Psoas muscle (tissue), 8 donors: Measurements from ENCODE around the gene INF2. TPM values are rescaled to one million over a fixed set of nuclear protein-coding genes. Genes with fewer than 3 reads are reported as not detected.

Experiments
- ATAC-seq, 4 donors: fragments of 200-7000 bp; cut with Tn5 transposase; one replicate each; pipeline ENCODE4 v1.9.1; 2020; ENCODE audit warnings: moderate library complexity in 3 of 4, mild to moderate bottlenecking in 2 of 4
- DNase-seq, 2 donors: peaks; one replicate each; pipeline ENCODE4 v3.0.0-alpha.2; 2020
- H3K27ac ChIP-seq: fragments of 200-600 bp; one replicate; pipeline ENCODE4 v1.8.0; 2022
- H3K27me3 ChIP-seq, 3 donors: fragments of 200-600 bp in 1 of 3; one replicate each; pipeline versions ENCODE4 v1.6.1 to v1.8.0; 2013 to 2022; ENCODE audit warnings: low read length in 2 of 3, mild to moderate bottlenecking in 2 of 3, moderate library complexity in 1 of 3; ENCODE audit not compliant: insufficient read depth in 3 of 3
- H3K36me3 ChIP-seq, 2 donors: fragments of 200-600 bp in 1 of 2; one replicate each; pipeline versions ENCODE4 v1.6.1 to v1.8.0; 2013 to 2022; ENCODE audit warnings: low read depth in 1 of 2, mild to moderate bottlenecking in 1 of 2, moderate library complexity in 1 of 2; ENCODE audit not compliant: insufficient read depth in 1 of 2
- H3K4me1 ChIP-seq: fragments of 200-600 bp; one replicate; pipeline ENCODE4 v1.8.0; 2022
- H3K4me3 ChIP-seq: fragments of 200-600 bp; one replicate; pipeline ENCODE4 v1.8.0; 2022; ENCODE audit warnings: mild to moderate bottlenecking
- H3K9me3 ChIP-seq: fragments of 200-600 bp; one replicate; pipeline ENCODE4 v1.8.0; 2022
- WGBS, 3 donors: extraction: QIAGEN DNeasy Blood & Tissue Kit; methylation state at CpG; one replicate each; pipeline versions ENCODE4 v1.1.6 to v1.1.7; 2013; 5-methylcytosine and 5-hydroxymethylcytosine counted together
- intact Hi-C, 2 donors: fragments of 100-400 bp; cut with DNase I; formaldehyde crosslinking; loops; one replicate each; pipeline versions ENCODE4 v1.11.0 to v1.14.2; 2022
- long read RNA-seq, 2 donors: library from polyadenylated mRNA; unstranded; transcript quantifications; one replicate each; pipeline ENCODE4 v2.0.0, GENCODE V29; 2021
- polyA plus RNA-seq, 3 donors: library from polyadenylated mRNA; stranded (reverse); fragments of 200-250 nt; gene quantifications; one replicate each; pipeline ENCODE4 v1.2.3, GENCODE V29; 2013
- total RNA-seq, 4 donors: library from RNA; stranded (reverse); fragmentation: NEBNext Ultra II Directional in 2 of 4; extraction: Animal tissue kit (Norgen Biotek cat#: 25700) in 2 of 4; gene quantifications; one replicate each; pipeline versions ENCODE4 v1.2.1 to v1.2.4, GENCODE V29; 2021 to 2023
- TF ChIP-seq, protein P1 (sequence below): fragments of 200-600 bp; IDR thresholded peaks from one replicate; pipeline ENCODE4 v1.8.0; 2022; ENCODE audit warnings: antibody characterized with exemption
- donor health status: healthy with polysubstance abuse.
- donor health status: DM: no; HTN: no; CAD: no; lungs with moderate emphysema.
- donor health status: Bipolar disorder and iron deficiency.
- donor health status: healthy.
- donor health status: DM: yes; HTN: yes; CAD: no.
- donor health status: DM: no; HTN: no; CAD: no.
- donor health status: DM: no; HTN: no; CAD: no.
- donor health status: DM: yes; HTN: yes; CAD: no.

The INF2 gene
- total RNA-seq (10 to 100 TPM; 16.4 to 26.3 (median 23.4) TPM), polyA plus RNA-seq (10 to 100 TPM; 12.0 to 29.1 (median 12.8) TPM)
- long read RNA-seq, donor 1, partial matches to known transcripts: 17 of 18 reads
- long read RNA-seq, donor 1, other reads (novel, unspliced or antisense): 1 of 18 reads
- long read RNA-seq, donor 2, partial matches to known transcripts: 8 of 13 reads
- long read RNA-seq, donor 2, other reads (novel, unspliced or antisense): 5 of 13 reads

DNA sequence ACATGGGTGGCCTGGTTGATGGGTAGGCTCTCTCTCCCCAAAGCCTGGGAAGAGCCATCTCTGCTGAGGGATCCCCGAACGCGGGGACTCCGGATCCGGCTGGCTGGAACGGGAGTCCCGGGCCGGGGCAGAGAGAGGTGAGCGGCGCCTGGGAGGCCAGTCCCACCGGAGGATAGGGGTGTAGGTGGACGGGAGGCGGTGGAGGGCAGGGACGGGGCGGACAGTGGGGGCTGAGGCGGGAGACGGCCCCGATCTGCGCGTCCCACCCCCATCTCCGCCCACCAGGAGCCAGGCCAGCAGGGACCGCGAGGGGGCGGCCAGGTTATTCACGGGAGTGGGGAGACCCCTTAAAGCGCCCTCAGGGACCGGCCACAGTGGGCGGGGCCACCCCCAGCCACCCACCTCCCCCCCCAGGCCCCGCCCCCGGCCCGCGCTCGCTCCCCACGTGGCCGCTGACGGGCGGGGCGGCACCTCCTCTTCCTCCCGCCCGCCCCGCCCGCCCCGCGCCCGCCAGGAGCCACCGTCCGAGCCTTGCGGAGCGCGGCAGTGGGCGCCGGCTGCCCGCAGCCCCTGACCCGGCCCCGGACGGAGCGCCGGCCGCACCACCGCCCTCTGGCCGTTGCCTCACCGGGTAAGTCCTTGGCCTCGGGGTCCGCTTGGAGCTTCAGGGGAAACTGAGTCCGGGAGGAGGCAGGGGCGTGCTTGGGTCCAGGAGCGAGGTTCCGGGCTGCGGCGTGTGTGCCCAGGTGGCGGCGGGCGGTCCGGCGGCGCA is at the start of gene INF2:
TSS of gene INF2 (plus strand) at position 510 of the 772 bp plus-strand sequence. CDS start 11,748 bp downstream, outside the sequence.
- TF ChIP-seq, protein P1, sequence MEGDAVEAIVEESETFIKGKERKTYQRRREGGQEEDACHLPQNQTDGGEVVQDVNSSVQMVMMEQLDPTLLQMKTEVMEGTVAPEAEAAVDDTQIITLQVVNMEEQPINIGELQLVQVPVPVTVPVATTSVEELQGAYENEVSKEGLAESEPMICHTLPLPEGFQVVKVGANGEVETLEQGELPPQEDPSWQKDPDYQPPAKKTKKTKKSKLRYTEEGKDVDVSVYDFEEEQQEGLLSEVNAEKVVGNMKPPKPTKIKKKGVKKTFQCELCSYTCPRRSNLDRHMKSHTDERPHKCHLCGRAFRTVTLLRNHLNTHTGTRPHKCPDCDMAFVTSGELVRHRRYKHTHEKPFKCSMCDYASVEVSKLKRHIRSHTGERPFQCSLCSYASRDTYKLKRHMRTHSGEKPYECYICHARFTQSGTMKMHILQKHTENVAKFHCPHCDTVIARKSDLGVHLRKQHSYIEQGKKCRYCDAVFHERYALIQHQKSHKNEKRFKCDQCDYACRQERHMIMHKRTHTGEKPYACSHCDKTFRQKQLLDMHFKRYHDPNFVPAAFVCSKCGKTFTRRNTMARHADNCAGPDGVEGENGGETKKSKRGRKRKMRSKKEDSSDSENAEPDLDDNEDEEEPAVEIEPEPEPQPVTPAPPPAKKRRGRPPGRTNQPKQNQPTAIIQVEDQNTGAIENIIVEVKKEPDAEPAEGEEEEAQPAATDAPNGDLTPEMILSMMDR: no peak
- no peaks in the 10 kb centered on the region for H3K36me3 ChIP-seq
- peak within 1 kb of the TSS; percentile 94 for H3K27ac ChIP-seq
- no peaks in the 10 kb centered on the region for H3K9me3 ChIP-seq
- intact Hi-C loops: loop anchor here in 1 of 2 donors (10.0 kb wide), 1 partner anchor 806 kb away; the partner anchor contains the start of gene TEDC1
- peak; percentile 63 to 76 (median 68) for ATAC-seq
- DNase-seq: peak; percentile 70 to 76
- no peaks in the 10 kb centered on the region for H3K27me3 ChIP-seq
- WGBS, 3 donors: 1 to 6% (median 1%) methylated on average over 19 to 75 of the region's 76 CpGs
- H3K4me1 ChIP-seq: peaks cover 40% of the 10 kb centered on the region
- H3K4me3 ChIP-seq: peak within 1 kb of the TSS; percentile 91

DNA sequence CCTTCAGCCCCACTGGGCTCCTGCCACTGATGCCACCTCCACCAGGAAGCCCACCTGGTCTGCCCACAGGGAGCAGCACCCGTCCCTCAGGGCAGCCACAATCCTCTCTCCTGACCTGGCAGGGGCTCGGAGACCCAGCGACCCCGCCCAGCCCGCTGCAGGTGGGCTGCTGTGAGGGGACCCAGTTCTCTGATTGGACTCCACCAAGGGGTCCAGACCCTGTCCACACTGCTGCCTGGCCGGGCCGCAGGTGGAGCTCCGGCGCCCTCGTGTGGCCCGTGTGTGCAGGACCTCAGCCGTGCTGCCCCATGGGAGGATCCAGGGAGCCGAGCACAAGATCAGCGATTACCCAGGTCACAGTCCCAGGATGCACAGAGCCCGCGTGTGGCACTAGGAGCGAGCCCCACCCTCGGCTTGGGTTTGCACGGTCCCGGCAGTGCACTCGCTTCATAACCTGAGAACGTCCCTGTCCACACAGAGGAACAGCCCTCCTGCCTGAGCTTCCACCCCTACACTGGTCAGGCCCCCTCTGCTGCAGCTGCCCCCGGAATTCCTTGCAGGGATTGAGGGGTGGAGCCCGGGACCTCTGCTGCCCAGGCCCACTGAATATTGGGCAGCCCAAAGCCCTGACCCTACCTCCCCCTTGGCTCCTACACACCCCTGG is 49.4 kb upstream of the INF2 start:
- intact Hi-C loops: loop anchor here (2.0 to 5.0 kb wide), 3 partner anchors 498 to 561 kb away; no protein-coding TSS in a partner anchor
- WGBS, 3 donors: 6 to 9% (median 6%) methylated on average over 19 to 24 of the region's 24 CpGs
- TF ChIP-seq, protein P1: peak; percentile 94
- Histone ChIP-seq H3K36me3 (no peaks in the 10 kb centered on the region), H3K4me3 (no peak overlapping the region), H3K4me1 (no peaks in the 10 kb centered on the region), H3K27me3 (peaks cover 0 to 34% (median 7%) of the 10 kb centered on the region in 3 donors), H3K27ac (no peak overlapping the region), H3K9me3 (no peaks in the 10 kb centered on the region)
- peak; percentile 47 to 69 for DNase-seq
- peak; percentile 84 to 95 (median 87) for ATAC-seq

DNA sequence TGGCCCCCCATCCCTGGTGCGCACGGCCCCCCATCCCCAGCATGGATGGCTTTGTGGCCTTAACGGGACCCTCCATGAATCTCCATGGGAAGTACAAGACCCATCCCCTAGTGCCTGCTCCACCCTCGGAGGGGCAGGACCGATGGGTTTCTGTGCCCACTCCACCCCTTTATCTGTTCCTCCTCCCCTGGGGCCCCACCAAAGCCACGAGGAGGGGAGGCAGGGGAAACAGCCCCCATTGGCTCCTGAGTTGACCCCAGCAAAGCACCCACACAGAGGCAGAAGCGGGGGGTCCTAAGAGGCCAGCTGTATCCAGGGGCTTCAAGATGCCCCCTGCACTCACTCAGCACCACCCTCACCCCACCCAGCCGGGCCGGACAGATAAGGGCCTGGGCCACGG is 48.7 kb upstream of the INF2 start:
- H3K27me3 ChIP-seq: peaks cover 0 to 28% (median 7%) of the 10 kb centered on the region in 3 donors
- intact Hi-C loops: loop anchor here in 1 of 2 donors (2.0 kb wide), 1 partner anchor 562 kb away; no protein-coding TSS in a partner anchor
- TF ChIP-seq, protein P1: no peak
- peaks cover 3% of the 10 kb centered on the region for H3K9me3 ChIP-seq
- no peak overlapping the region for H3K4me3 ChIP-seq
- DNase-seq (no peak), ATAC-seq (peak in 1 of 4 donors; percentile 11)
- H3K36me3 ChIP-seq: no peaks in the 10 kb centered on the region
- no peak overlapping the region for H3K27ac ChIP-seq
- 75 to 86% (median 82%) methylated on average over 8 to 10 of the region's 10 CpGs for WGBS, 3 donors
- H3K4me1 ChIP-seq: no peaks in the 10 kb centered on the region

DNA sequence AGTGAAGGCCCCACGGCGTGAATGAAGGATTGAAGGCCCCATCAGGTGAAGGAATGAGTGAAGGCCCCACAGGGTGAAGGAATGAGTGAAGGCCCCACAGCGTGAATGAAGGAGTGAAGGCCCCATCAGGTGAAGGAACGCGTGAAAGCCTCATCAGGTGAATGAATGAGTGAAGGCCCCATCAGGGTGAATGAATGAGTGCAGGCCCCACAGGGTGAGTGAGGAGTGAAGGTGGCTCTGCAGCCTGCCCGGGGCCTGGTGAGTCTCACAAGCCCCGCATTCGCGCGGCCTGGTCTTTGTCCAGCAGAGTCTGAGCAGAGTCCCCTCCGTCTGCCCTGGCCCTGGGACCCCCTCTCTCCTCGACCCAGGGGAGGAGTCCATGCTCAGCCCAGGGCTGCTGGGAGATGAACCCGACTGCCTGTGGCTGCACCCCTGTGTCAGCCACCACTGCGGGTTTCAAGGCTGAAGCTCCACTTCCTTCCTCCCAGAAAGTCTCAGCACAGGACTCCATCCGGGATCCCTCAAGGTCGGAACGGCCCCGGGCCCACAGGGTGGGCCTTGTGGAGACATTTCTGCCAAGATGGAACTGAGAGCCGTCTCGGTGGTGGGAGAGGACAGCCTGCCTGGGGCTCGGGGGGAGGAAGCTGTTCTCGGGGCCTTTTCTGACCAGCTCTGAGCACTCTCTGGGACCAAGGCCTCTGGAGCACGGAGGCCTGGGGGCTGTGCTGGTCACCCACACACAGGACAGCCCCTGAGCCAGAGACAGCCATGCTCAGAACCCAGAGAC is 47.5 kb upstream of the INF2 start:
- DNase-seq (no peak), ATAC-seq (no peak)
- Histone ChIP-seq H3K27ac (no peak overlapping the region), H3K27me3 (peaks cover 0 to 22% (median 3%) of the 10 kb centered on the region in 3 donors), H3K36me3 (no peaks in the 10 kb centered on the region), H3K4me3 (no peak overlapping the region), H3K9me3 (peaks cover 3% of the 10 kb centered on the region), H3K4me1 (no peaks in the 10 kb centered on the region)
- 72 to 78% (median 75%) methylated on average over 23 of the region's 23 CpGs for WGBS, 3 donors
- TF ChIP-seq, protein P1: no peak
- intact Hi-C loops: loop anchor here in 1 of 2 donors (2.0 kb wide), 1 partner anchor 563 kb away; no protein-coding TSS in a partner anchor
